Upper lobe of right lung (tissue), 1 donor: ENCODE measurements around the gene ATP8B1. TPM values are rescaled to one million over a fixed set of nuclear protein-coding genes. Genes with fewer than 3 reads are reported as not detected.

Experiments
- ATAC-seq: fragments of 200-7000 bp; cut with Tn5 transposase; one replicate; pipeline ENCODE4 v1.9.1; 2020; ENCODE audit warnings: mild to moderate bottlenecking, moderate library complexity
- DNase-seq: peaks from one replicate; pipeline ENCODE4 v3.0.0-alpha.2; 2020
- H3K27ac ChIP-seq: fragments of 200-600 bp; one replicate; pipeline ENCODE4 v1.8.0; 2022
- H3K27me3 ChIP-seq: fragments of 200-600 bp; one replicate; pipeline ENCODE4 v1.8.0; 2022; ENCODE audit warnings: mild to moderate bottlenecking
- H3K36me3 ChIP-seq: fragments of 200-600 bp; one replicate; pipeline ENCODE4 v1.8.0; 2022
- H3K4me1 ChIP-seq: fragments of 200-600 bp; one replicate; pipeline ENCODE4 v1.8.0; 2022
- H3K4me3 ChIP-seq: fragments of 200-600 bp; one replicate; pipeline ENCODE4 v1.8.0; 2022; ENCODE audit warnings: mild to moderate bottlenecking
- H3K9me3 ChIP-seq: fragments of 200-600 bp; one replicate; pipeline ENCODE4 v1.8.0; 2022
- intact Hi-C: fragments of 100-400 bp; cut with DNase I; formaldehyde crosslinking; loops from one replicate; pipeline ENCODE4 v1.11.0; 2022
- total RNA-seq: library from RNA; stranded (reverse); fragmentation: NEBNext Ultra II Directional; extraction: Animal tissue kit (Norgen Biotek cat#: 25700); gene quantifications from one replicate; pipeline ENCODE4 v1.2.1, GENCODE V29; 2021
- TF ChIP-seq, protein P1 (sequence below): fragments of 200-600 bp; IDR thresholded peaks from one replicate; pipeline ENCODE4 v1.8.0; 2022; ENCODE audit warnings: antibody characterized with exemption
- donor health status: DM: no; HTN: yes; CAD: no; lungs with severe emphysema.

ATP8B1 gene
- total RNA-seq, 1 donor from 2014 or later: 30.7 TPM

DNA sequence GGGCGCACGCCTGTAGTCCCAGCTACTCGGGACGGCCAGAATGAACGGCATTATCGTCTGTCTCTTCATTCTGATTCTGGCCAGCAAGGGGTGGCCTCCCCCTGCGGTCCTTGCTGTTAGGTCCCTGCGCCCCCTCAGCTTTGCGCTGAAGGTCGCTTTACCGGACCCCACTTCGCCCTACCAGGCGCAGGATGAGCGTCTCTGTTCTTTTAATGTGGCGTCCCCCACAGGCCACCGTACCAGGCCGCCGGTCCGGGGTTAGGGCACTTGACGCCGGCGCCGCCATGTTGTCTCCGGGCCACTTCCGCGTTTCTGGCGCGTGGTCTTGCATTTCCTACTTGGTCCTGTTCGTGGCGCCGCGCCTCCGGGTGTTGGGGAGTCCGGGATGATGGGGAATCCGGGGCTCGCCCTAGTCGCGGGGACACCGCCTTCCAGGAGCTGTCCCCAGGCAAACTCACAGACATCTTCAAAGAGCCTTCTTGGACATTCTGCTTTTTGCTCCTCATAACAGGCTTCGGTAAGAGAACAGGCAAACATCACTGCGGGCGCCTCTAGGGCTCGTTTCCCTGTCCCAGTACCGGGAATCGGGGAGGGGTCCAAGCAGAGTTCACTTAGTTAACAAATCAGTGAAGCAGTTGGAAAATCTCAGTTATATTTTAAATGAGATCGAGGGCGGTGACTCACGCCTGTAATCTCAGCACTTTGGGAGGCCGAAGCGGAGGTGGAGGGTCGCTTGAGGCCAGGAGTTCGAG lies 172.9 kb downstream of the ATP8B1 start:
- H3K9me3 ChIP-seq: no peaks in the 10 kb centered on the region
- TF ChIP-seq, protein P1, sequence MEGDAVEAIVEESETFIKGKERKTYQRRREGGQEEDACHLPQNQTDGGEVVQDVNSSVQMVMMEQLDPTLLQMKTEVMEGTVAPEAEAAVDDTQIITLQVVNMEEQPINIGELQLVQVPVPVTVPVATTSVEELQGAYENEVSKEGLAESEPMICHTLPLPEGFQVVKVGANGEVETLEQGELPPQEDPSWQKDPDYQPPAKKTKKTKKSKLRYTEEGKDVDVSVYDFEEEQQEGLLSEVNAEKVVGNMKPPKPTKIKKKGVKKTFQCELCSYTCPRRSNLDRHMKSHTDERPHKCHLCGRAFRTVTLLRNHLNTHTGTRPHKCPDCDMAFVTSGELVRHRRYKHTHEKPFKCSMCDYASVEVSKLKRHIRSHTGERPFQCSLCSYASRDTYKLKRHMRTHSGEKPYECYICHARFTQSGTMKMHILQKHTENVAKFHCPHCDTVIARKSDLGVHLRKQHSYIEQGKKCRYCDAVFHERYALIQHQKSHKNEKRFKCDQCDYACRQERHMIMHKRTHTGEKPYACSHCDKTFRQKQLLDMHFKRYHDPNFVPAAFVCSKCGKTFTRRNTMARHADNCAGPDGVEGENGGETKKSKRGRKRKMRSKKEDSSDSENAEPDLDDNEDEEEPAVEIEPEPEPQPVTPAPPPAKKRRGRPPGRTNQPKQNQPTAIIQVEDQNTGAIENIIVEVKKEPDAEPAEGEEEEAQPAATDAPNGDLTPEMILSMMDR: peak; percentile 84
- peaks cover 13% of the 10 kb centered on the region for H3K4me1 ChIP-seq
- H3K36me3 ChIP-seq: no peaks in the 10 kb centered on the region
- peak overlapping the region; percentile 82 for H3K27ac ChIP-seq
- ATAC-seq: peak; percentile 100
- intact Hi-C loops: no loop called here
- peak overlapping the region; percentile 67 for H3K4me3 ChIP-seq
- H3K27me3 ChIP-seq: no peaks in the 10 kb centered on the region
- peak; percentile 99 for DNase-seq

DNA sequence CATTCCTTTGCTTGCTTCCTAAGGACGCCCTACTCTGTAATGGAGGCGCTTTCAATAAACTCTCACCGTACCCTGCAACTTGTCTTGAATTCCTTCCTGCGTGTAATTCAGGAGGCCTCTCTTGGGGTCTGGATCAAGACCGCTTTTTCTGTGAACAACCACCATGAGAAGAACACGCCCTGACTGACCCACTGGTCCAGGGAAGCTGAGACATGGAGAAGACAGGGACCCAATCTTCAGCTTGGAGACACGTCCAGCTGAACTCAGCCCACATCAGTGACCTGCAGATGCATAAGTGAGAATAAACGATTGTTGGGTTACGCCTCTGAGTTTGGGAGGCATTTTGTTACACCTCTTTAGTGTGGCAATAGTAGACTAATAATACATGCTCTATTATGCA lies 173.7 kb downstream of the ATP8B1 start:
- H3K27me3 ChIP-seq: no peaks in the 10 kb centered on the region
- intact Hi-C loops: no loop called here
- H3K27ac ChIP-seq: peak overlapping the region; percentile 82
- H3K9me3 ChIP-seq: no peaks in the 10 kb centered on the region
- DNase-seq (no peak), ATAC-seq (no peak)
- TF ChIP-seq, protein P1: no peak
- H3K36me3 ChIP-seq: no peaks in the 10 kb centered on the region
- peak overlapping the region; percentile 67 for H3K4me3 ChIP-seq
- H3K4me1 ChIP-seq: peaks cover 13% of the 10 kb centered on the region

DNA sequence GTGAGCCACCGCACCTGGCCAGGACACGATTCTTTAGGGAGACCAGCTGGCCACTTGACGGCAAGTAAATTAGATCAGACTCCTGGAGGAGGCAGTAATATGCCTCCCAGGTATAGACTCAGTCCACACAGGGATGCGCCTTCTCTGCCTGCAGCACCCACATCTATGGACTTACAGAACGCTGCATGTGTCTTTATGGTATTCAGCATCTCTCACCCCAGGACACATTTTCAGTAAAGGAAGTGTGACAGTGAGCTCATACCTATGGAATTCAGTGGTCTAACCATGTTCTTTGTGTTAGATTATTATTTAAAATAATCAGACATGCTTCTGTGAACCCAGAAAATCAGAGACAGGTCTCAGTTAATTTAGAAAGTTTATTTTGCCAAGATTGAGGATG lies 175.6 kb downstream of the ATP8B1 start:
- Histone ChIP-seq H3K4me1 (peaks cover 13% of the 10 kb centered on the region), H3K27ac (no peak overlapping the region), H3K4me3 (no peak overlapping the region), H3K27me3 (no peaks in the 10 kb centered on the region), H3K9me3 (no peaks in the 10 kb centered on the region), H3K36me3 (no peaks in the 10 kb centered on the region)
- DNase-seq: no peak
- no peak for ATAC-seq
- TF ChIP-seq, protein P1: no peak
- intact Hi-C loops: no loop called here

DNA sequence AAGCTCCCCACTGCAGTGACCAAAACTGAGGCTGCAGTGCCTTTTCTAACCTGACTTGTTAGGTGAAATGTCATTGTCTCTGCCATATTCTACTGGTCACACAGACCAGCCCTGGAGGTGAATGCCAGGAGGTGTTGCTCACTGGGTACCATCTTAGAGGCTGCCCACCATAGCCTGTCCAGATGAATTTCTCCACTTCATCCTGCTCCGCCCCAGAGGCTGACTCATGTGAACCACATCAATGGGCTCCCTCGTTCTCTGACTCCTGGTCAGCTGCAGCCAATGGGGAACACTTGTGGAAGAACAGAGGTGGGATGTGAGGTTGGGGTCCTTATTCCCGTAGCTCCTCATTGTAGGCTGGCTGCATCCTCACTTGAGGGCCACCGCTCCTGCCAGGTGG lies 178.1 kb downstream of the ATP8B1 start:
- intact Hi-C loops: no loop called here

DNA sequence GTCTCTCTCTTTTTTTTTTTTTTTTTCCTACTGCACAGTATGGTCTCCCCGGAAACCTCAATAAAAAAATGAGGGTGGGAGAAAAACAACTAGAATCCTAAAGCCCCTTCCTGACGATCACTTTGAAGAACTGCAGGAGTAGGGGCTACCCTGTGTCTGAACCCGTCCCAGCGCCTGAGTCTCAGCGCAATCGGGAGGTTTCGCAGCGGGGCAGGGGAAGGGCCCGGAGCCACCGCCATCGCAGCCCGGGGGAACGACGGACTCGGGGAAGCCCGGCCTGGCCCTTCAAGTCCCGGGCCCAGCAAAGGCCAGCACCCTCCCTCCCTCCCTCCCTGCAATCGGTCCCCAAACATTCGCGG lies 181.9 kb downstream of the ATP8B1 start:
- Histone ChIP-seq H3K4me3 (peak overlapping the region; percentile 86), H3K4me1 (peaks cover 7% of the 10 kb centered on the region), H3K36me3 (peaks cover 8% of the 10 kb centered on the region), H3K9me3 (no peaks in the 10 kb centered on the region), H3K27me3 (no peaks in the 10 kb centered on the region), H3K27ac (peak overlapping the region; percentile 94)
- DNase-seq (no peak), ATAC-seq (peak; percentile 38)
- intact Hi-C loops: no loop called here
- TF ChIP-seq, protein P1: no peak

More for the DNA sequence above, 178.1 kb downstream of the ATP8B1 start:
- H3K36me3 ChIP-seq: no peaks in the 10 kb centered on the region
- DNase-seq (no peak), ATAC-seq (no peak)
- H3K27me3 ChIP-seq: no peaks in the 10 kb centered on the region
- H3K4me1 ChIP-seq: peaks cover 7% of the 10 kb centered on the region
- no peak overlapping the region for H3K27ac ChIP-seq
- H3K9me3 ChIP-seq: no peaks in the 10 kb centered on the region
- H3K4me3 ChIP-seq: no peak overlapping the region
- TF ChIP-seq, protein P1: no peak
